ENCODE measurements around the gene STRBP.
A peak's percentile ranks its signal among the peaks of the same experiment; 100 is the strongest.

STRBP gene

DNA sequence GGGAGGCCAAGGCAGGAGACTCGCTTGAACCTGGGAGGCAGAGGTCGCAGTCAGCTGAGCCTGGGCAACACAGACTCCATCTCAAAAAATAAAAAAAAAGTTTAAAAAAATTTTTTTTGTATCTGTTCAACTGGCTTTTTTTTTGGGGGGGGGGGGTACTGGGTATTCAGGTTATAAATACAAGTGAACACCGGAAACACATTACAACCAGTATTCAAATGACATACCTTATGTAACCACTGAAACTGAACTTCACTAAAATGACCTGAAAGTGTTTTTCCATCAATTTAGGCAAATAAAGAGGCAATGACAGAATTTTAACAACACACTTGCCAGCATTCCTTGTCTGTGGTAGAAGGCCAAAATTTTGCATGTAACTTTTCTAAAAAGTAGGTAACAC lies 33.5 kb downstream of the STRBP start:
- no peak overlapping the region for H3K27ac ChIP-seq
- TF ChIP-seq, protein P1, sequence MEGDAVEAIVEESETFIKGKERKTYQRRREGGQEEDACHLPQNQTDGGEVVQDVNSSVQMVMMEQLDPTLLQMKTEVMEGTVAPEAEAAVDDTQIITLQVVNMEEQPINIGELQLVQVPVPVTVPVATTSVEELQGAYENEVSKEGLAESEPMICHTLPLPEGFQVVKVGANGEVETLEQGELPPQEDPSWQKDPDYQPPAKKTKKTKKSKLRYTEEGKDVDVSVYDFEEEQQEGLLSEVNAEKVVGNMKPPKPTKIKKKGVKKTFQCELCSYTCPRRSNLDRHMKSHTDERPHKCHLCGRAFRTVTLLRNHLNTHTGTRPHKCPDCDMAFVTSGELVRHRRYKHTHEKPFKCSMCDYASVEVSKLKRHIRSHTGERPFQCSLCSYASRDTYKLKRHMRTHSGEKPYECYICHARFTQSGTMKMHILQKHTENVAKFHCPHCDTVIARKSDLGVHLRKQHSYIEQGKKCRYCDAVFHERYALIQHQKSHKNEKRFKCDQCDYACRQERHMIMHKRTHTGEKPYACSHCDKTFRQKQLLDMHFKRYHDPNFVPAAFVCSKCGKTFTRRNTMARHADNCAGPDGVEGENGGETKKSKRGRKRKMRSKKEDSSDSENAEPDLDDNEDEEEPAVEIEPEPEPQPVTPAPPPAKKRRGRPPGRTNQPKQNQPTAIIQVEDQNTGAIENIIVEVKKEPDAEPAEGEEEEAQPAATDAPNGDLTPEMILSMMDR (conservative IDR thresholded peaks at IDR 0.05): no peak

DNA sequence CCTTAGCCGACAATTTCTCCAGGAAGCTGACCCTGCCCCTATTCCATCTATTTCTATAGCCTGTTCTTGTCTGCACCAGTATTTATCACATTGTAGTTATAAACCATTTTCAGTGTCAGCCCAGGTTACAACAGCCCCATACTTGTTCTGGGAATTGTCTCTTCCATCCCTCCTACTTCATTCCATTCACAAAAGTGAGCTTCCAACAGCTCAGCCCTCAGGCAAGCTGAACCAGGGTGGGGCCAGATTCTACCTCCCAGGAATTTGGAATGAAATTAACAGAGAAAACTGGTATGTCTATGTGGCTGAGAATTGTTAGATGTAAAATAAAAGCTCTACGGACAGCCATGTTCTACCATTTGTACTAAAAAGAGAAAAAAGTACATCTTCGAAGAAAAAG lies 36.1 kb downstream of the STRBP start:
- no peak overlapping the region for H3K27ac ChIP-seq
- TF ChIP-seq, protein P1 (conservative IDR thresholded peaks at IDR 0.05): no peak

- TF ChIP-seq, protein P1 (conservative IDR thresholded peaks at IDR 0.05): no peak
- no peak overlapping the region for H3K27ac ChIP-seq
Observed at GRCh38 chr9:123231421-123231820, 37.0 kb downstream of the STRBP start.

GRCh38 chr9:123228967-123229366 lies 39.4 kb downstream of the STRBP start:
- H3K27ac ChIP-seq: no peak overlapping the region
- TF ChIP-seq, protein P1 (conservative IDR thresholded peaks at IDR 0.05): no peak

DNA sequence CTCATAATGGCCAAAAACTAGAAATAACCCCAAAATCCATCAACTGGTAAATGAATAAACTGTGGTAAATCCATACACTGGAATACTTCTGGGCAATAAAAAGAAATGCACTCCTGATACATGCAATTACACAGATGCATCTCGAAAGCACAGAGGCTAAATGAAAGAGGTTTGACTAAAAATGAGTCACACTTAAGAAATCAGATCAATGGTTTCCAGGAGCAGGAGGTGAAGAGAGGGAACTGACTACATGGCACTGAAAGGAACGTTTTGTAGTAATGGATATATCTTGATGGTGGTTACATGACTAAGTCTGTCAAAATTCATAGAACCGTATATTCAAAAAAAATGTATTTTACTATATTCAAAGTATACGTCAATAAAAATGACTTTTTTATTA lies 42.4 kb downstream of the STRBP start:
- H3K27ac ChIP-seq: no peak overlapping the region
- TF ChIP-seq, protein P1 (conservative IDR thresholded peaks at IDR 0.05): no peak

DNA sequence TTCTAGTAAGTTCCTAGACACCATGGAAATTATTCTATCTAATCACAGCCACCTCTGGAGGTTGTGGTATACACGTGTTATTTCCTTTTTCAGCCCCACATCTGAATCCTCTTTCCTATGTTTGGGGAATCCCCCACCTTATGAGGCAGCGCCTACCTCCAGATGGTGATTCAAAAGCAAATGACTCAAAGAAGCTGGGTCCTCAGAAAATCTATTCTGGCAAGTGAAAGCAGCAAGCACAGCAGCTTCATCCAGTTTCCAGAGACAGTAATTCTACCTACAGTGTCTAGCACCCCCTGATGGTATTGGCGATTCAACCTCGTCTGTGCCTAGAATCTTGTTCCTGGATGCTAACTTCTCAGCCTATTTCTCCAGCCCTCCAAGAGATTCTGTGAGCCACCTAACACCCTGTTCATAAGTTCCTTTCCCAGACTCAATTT lies 43.0 kb downstream of the STRBP start:
- H3K27ac ChIP-seq: no peak overlapping the region
- TF ChIP-seq, protein P1 (conservative IDR thresholded peaks at IDR 0.05): peak; percentile 63

DNA sequence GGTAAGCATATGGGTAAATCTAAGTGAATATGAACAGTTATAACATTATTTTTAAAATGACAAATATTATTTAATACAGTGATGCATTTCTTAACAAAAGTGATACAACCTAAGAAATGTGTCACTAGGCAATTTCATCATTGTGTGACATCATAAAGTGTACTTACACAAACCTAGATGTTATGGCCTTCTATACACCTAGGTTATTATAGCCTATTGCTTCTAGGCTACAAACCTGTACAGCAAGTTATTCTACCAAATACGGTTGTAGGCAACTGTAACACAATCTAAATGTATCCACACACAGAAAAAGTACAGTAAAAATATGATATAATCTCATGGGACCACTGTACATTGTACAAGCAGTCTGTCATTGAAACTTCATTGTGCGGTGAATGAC lies 48.3 kb downstream of the STRBP start:
- no peak overlapping the region for H3K27ac ChIP-seq
- TF ChIP-seq, protein P1 (conservative IDR thresholded peaks at IDR 0.05): no peak

- no peak overlapping the region for H3K27ac ChIP-seq
- TF ChIP-seq, protein P1 (conservative IDR thresholded peaks at IDR 0.05): no peak
Observed at GRCh38 chr9:123218831-123219230, 49.6 kb downstream of the STRBP start.

Data from VCaP (cell line).